Esophagus squamous epithelium (tissue), 5 donors: Measurements from ENCODE around the gene C5AR2. TPM values are rescaled to one million over a fixed set of nuclear protein-coding genes. Genes with fewer than 3 reads are reported as not detected.
"Not testable (repeated sequence)": the region's sequence is repeated elsewhere in the genome, so short reads cannot be mapped to it uniquely, and the experiment has no call there.

ENCODE experiments used
- DNase-seq: peaks from one replicate; lab custom pipeline; 2025; lab: John Stamatoyannopoulos, UW
- H3K27ac ChIP-seq, 4 donors: fragments of 200-600 bp; sonication (generic); one replicate each; pipeline ENCODE4 v1.5.1; 2016 to 2019; ENCODE audit warnings: mild to moderate bottlenecking in 1 of 4
- H3K27me3 ChIP-seq, 4 donors: fragments of 200-600 bp; sonication (generic); 1 replicate in 3 of 4; 2 replicates in 1 of 4; pipeline versions ENCODE4 v1.5.1 to v1.6.0; 2017 to 2021; ENCODE audit warnings: antibody characterized with exemption in 1 of 4
- H3K36me3 ChIP-seq, 3 donors: fragments of 200-600 bp; sonication (generic); one replicate each; pipeline ENCODE4 v1.5.1; 2016 to 2019
- H3K4me1 ChIP-seq, 3 donors: fragments of 200-600 bp; sonication (generic); one replicate each; pipeline ENCODE4 v1.5.1; 2017 to 2019
- H3K4me3 ChIP-seq, 4 donors: fragments of 200-600 bp; sonication (generic); 1 replicate in 3 of 4; 2 replicates in 1 of 4; pipeline ENCODE4 v1.5.1; 2016 to 2019; ENCODE audit warnings: mild to moderate bottlenecking in 2 of 4, moderate library complexity in 1 of 4
- H3K9me3 ChIP-seq, 3 donors: fragments of 200-600 bp; sonication (generic); one replicate each; pipeline ENCODE4 v1.5.1; 2016 to 2019
- POLR2A ChIP-seq, 4 donors: fragments of 450-650 bp; IDR thresholded peaks; one replicate each; pipeline ENCODE4 v1.6.1; 2017; ENCODE audit warnings: antibody characterized with exemption in 4 of 4, mild to moderate bottlenecking in 4 of 4, moderate library complexity in 3 of 4
- WGBS, 2 donors: methylation state at CpG; one replicate each; pipeline ENCODE4 v1.1.5; 2018; 5-methylcytosine and 5-hydroxymethylcytosine counted together
- intact Hi-C: fragments of 100-400 bp; cut with DNase I; formaldehyde crosslinking; loops from one replicate; pipeline ENCODE4 v1.15.0; 2022
- total RNA-seq, 4 donors: library from RNA; depleted of rRNA; stranded (reverse); fragments of >200 nt; gene quantifications; one replicate each; pipeline ENCODE4 v1.1.0, GENCODE V29; 2016
- TF ChIP-seq, protein P1 (sequence below), 6 experiments: fragments of 450-650 bp in 4 of 6; fragments of 200-600 bp in 2 of 6; sonication (generic) in 2 of 6; IDR thresholded peaks; one replicate each; pipeline ENCODE4 v1.5.1; 2016 to 2019; ENCODE audit warnings: antibody characterized with exemption in 6 of 6, mild to moderate bottlenecking in 4 of 6, moderate library complexity in 4 of 6
- donor health status: DM: yes; HTN: yes; CAD: no.

The C5AR2 gene
- total RNA-seq, 4 donors from 2014 or later: 0.21 to 1.3 (median 0.63) TPM

DNA sequence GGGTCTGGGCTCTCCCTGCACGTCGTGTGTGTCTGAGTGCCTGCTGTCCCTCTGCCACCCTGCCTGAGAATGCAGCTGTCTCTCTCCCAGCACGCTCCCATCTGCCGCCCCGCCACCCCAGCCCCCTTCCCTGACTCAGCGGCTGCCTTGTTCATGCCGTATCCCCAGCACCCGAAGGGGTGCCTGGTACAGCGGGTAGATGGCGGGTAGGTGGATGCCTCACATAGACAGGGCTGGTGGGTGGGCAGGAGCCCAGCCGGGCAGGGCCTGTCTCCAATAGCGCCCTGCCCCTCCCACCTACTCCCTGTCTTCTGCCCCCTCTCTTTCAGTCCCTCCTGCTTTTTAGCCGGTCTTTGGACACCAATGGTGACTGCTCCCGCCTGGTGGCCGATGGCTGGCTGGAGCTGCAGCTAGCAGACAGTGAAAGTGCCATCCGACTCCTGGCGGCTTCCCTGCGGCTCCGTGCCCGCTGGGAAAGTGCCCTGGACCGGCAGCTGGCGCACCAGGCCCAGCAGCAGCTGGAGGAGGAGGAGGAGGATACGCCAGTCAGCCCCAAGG lies 47.5 kb downstream of the C5AR2 start:
- H3K9me3 ChIP-seq: no peaks in the 10 kb centered on the region
- intact Hi-C loops: no loop called here
- no peak overlapping the region for H3K27ac ChIP-seq
- WGBS, 2 donors: 88 to 93% methylated on average over 3 to 19 of the region's 23 CpGs
- H3K36me3 ChIP-seq: peaks cover 45 to 80% (median 54%) of the 10 kb centered on the region in 3 donors
- no peak for DNase-seq
- H3K4me1 ChIP-seq: no peaks in the 10 kb centered on the region
- no peak overlapping the region for H3K4me3 ChIP-seq
- no peaks in the 10 kb centered on the region for H3K27me3 ChIP-seq
- TF ChIP-seq, protein P1, sequence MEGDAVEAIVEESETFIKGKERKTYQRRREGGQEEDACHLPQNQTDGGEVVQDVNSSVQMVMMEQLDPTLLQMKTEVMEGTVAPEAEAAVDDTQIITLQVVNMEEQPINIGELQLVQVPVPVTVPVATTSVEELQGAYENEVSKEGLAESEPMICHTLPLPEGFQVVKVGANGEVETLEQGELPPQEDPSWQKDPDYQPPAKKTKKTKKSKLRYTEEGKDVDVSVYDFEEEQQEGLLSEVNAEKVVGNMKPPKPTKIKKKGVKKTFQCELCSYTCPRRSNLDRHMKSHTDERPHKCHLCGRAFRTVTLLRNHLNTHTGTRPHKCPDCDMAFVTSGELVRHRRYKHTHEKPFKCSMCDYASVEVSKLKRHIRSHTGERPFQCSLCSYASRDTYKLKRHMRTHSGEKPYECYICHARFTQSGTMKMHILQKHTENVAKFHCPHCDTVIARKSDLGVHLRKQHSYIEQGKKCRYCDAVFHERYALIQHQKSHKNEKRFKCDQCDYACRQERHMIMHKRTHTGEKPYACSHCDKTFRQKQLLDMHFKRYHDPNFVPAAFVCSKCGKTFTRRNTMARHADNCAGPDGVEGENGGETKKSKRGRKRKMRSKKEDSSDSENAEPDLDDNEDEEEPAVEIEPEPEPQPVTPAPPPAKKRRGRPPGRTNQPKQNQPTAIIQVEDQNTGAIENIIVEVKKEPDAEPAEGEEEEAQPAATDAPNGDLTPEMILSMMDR (IDR thresholded peaks at IDR 0.05): no peak
- TF ChIP-seq POLR2A (IDR thresholded peaks at IDR 0.05): no peak

DNA sequence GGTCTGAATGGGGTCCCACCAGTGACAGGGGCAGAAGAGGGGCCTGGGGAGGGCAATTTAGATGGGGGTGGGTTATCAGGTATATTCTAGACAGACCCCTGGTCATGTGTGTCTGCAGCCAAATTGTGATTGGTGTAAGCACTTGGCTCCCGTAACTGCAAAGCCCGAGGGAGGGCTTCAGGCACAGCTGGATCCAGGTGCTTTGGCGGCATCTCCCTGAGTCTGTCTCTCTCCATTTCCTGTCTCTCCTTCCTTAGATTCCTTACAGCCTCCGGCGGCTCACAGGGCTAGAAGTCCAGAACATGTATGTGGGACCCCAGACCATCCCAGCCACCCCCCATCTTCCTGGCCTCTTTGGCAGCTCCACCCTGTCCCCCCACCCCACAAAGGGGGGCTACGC lies 48.6 kb downstream of the C5AR2 start:
- Histone ChIP-seq H3K4me3 (no peak overlapping the region), H3K27ac (no peak overlapping the region), H3K4me1 (no peaks in the 10 kb centered on the region), H3K27me3 (no peaks in the 10 kb centered on the region), H3K9me3 (no peaks in the 10 kb centered on the region), H3K36me3 (peaks cover 40 to 69% (median 43%) of the 10 kb centered on the region in 3 donors)
- no peak for DNase-seq
- WGBS, 2 donors: 90 to 93% methylated on average over 3 to 5 of the region's 6 CpGs
- intact Hi-C loops: no loop called here
- TF ChIP-seq POLR2A (IDR thresholded peaks at IDR 0.05): no peak
- TF ChIP-seq, protein P1 (IDR thresholded peaks at IDR 0.05): no peak

DNA sequence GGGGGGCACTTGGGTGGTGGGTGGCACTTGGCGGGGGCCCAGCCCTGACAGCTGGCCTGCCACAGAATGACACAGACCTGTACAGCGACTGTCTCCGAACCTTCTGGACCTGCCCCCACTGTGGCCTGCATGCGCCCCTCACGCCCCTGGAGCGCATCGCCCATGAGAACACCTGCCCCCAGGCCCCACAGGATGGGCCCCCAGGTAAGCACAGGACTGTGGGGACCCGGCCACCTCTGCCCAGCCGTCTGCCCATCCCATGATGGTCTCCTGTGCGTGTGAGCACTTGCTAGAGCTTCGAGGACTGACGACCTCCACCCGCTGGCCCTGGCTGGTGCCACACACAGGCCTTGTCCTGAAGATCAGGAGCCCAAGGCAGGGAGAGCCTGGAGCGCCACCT lies 49.1 kb downstream of the C5AR2 start:
- intact Hi-C loops: no loop called here
- WGBS, 2 donors: 86 to 89% methylated on average over 5 to 9 of the region's 14 CpGs
- H3K4me3 ChIP-seq: no peak overlapping the region

DNA sequence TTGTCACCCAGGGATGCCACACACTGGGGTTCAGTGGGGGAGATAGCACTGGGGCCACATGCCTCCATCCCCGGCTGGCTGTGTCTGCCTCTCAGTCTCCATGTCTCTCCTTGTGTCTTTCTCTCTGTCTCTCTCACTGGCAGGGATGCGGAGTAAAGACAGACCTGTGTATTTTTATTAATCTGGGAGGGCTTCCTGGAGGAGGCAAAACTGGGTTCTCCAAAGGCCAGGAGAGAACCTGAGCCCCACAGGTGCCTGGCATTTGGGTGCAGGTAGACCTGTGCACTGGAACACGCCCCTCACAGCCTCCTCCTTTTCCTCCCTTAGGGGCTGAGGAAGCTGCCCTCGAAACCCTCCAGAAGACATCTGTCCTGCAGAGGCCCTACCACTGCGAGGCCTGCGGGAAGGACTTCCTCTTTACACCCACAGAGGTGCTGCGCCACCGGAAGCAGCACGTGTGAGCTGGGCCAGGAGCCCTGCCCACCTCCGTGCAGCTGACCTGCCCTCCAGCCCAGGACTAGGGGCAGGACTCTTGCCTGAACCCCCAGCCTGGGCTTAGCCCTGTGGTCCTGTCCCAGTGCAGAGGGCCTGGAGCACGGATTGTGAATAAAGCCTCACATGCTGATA lies 49.8 kb downstream of the C5AR2 start:
- intact Hi-C loops: no loop called here
- no peak for TF ChIP-seq POLR2A (IDR thresholded peaks at IDR 0.05)
- TF ChIP-seq, protein P1 (IDR thresholded peaks at IDR 0.05): no peak
- H3K9me3 ChIP-seq: no peaks in the 10 kb centered on the region
- H3K36me3 ChIP-seq: peaks cover 28 to 57% (median 31%) of the 10 kb centered on the region in 3 donors
- no peaks in the 10 kb centered on the region for H3K27me3 ChIP-seq
- WGBS, 2 donors: 89 to 96% methylated on average over 2 to 4 of the region's 11 CpGs
- H3K4me3 ChIP-seq: no peak overlapping the region
- H3K4me1 ChIP-seq: no peaks in the 10 kb centered on the region
- no peak for DNase-seq
- H3K27ac ChIP-seq: no peak overlapping the region

More for the DNA sequence above, 49.1 kb downstream of the C5AR2 start:
- Histone ChIP-seq H3K36me3 (peaks cover 35 to 64% (median 38%) of the 10 kb centered on the region in 3 donors), H3K27me3 (no peaks in the 10 kb centered on the region), H3K4me1 (no peaks in the 10 kb centered on the region), H3K9me3 (no peaks in the 10 kb centered on the region), H3K27ac (no peak overlapping the region)
- TF ChIP-seq, protein P1 (IDR thresholded peaks at IDR 0.05): no peak
- no peak for TF ChIP-seq POLR2A (IDR thresholded peaks at IDR 0.05)
- DNase-seq: no peak

DNA sequence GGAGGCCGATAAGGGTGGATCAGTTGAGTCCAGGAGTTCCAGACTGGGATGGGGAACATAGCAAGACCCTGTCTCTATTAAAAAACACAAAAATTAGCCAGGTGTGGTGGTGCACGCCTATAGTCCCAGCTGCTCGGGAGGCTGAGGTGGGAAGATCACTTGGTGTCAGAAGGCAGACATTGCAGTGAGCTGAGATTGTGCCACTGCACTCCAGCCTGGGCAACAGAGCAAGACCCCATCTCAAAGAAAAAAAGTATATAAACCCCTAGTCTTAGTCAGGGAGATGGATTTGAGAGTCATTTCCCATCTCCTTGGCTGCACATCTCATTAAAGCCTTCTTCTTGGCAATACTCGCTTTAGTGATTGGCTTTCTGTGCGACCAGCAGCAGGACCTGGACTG lies 51.9 kb downstream of the C5AR2 start:
- intact Hi-C loops, H3K9me3 ChIP-seq, DNase-seq, H3K27ac ChIP-seq, H3K4me1 ChIP-seq, H3K4me3 ChIP-seq, H3K27me3 ChIP-seq: not testable (repeated sequence)
- H3K36me3 ChIP-seq: peaks cover 17 to 36% (median 22%) of the 10 kb centered on the region in 3 donors
- whole genome bisulfite sequencing, 2 donors: 72 to 79% methylated on average over 5 of the region's 5 CpGs

DNA sequence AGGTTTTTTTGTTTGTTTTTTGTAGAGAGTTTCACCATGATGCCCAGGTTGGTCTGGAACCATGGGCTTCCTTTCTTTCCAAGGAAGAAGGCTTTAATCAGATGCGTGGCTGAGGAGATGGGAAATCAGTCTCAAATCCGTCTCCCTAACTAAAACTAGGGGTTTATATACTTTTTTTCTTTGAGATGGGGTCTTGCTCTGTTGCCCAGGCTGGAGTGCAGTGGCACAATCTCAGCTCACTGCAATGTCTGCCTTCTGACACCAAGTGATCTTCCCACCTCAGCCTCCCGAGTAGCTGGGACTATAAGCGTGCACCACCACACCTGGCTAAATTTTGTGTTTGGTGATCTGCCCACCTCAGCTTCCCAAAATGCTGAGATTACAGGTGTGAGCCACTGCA lies 52.6 kb downstream of the C5AR2 start:
- H3K4me1 ChIP-seq, H3K4me3 ChIP-seq, H3K27ac ChIP-seq, H3K9me3 ChIP-seq, intact Hi-C loops, H3K27me3 ChIP-seq, DNase-seq: not testable (repeated sequence)
- H3K36me3 ChIP-seq: peaks cover 17 to 30% (median 22%) of the 10 kb centered on the region in 3 donors
- 88 to 93% methylated on average over 4 of the region's 4 CpGs for WGBS, 2 donors

DNA sequence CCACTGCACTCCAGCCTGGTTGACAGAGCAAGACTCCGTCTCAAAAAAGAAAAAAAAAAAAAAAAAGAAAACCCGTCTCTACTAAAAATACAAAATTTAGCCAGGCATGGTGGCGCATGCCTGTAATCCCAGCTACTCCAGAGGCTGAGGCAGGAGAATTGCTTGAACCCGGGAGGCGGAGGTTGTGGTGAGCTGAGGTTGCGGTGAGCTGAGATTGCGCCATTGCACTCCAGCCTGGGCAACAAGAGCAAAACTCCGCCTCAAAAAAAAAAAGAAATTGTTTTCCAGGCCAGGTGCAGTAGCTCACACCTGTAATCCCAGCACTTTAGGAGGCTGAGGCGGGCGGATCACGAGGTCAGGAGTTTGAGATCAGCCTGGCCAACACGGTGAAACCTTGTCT lies 54.6 kb downstream of the C5AR2 start:
- H3K27me3 ChIP-seq, intact Hi-C loops, H3K36me3 ChIP-seq, DNase-seq, H3K4me3 ChIP-seq, H3K9me3 ChIP-seq, H3K4me1 ChIP-seq, H3K27ac ChIP-seq: not testable (repeated sequence)
- WGBS, 2 donors: 83 to 86% methylated on average over 11 to 12 of the region's 12 CpGs

DNA sequence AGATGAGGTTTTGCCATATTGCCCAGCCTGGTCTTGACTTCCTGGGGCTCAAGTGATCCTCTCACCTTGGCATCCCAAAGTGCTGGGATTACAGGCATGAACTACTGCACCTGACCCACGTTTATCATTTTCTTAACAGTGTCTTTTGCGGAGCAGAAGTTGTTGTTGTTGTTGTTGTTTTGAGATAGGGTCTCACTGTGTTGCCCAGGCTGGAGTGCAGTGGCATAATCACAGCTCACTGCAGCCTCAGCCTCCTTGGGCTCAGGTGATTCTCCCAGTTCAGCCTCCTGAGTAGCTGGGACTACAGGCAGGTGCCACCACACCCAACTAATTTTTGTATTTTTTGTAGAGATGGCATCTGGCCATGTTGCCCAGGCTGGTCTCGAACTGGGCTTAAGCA lies 55.6 kb downstream of the C5AR2 start:
- H3K9me3 ChIP-seq, DNase-seq, H3K4me1 ChIP-seq, H3K36me3 ChIP-seq, H3K4me3 ChIP-seq, H3K27ac ChIP-seq, H3K27me3 ChIP-seq, intact Hi-C loops: not testable (repeated sequence)
- 60 to 68% methylated on average over 3 of the region's 3 CpGs for WGBS, 2 donors

DNA sequence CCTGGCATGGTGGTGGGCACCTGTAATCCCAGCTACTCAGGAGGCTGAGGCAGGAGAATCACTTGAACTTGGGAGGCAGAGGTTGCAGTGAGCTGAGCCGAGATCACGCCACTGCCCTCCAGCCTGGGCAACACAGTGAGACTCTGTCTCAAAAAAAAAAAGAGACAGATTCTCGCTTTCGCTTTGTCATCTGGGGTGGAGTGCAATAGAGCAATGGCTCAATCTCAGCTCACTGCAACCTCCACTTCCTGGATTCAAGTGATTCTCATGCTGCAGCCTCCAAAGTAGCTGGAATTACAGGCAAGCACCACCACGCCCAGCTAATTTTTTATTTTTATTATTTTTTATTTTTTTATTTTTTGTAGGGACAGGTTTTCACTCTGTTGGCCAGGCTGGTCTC lies 56.7 kb downstream of the C5AR2 start:
- 64 to 74% methylated on average over 5 of the region's 5 CpGs for WGBS, 2 donors
- DNase-seq, intact Hi-C loops, H3K4me3 ChIP-seq, H3K36me3 ChIP-seq, H3K9me3 ChIP-seq, H3K4me1 ChIP-seq, H3K27me3 ChIP-seq: not testable (repeated sequence)
- H3K27ac ChIP-seq: peak overlapping the region in 1 of 4 donors; percentile 21
